Fibroblast of skin of abdomen (primary cell): ENCODE measurements around the gene DSCAM.
"Not testable (repeated sequence)": the region's sequence is repeated elsewhere in the genome, so short reads cannot be mapped to it uniquely, and the experiment has no call there.

Experiments
- DNase-seq: peaks from one replicate; pipeline ENCODE4 v3.0.0-alpha.2; 2013

Gene DSCAM

DNA sequence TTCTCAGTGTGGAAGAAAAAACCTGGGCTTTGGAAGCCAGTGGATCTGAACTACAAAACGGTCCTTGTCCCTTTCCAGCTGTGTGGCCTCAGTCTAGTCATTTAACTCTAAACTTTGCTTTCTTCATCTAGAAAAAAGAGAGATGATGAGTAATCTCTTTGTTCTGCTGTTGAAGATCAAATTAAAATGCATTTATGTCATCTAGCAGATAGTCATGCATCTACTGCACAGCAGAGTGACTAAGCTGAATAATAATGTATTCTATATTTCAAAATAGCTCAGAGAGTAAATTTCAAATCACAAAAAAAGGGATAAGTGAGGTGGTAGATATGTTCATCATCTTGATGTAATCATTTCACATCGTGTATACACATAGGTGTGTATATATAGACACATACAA is 473.2 kb downstream of the DSCAM start:
- DNase-seq = peak; percentile 6

GRCh38 chr21:40372506-40372905 is 474.5 kb downstream of the DSCAM start:
- DNase-seq = no peak

GRCh38 chr21:40371329-40371728 is 475.6 kb downstream of the DSCAM start:
- no peak for DNase-seq

DNA sequence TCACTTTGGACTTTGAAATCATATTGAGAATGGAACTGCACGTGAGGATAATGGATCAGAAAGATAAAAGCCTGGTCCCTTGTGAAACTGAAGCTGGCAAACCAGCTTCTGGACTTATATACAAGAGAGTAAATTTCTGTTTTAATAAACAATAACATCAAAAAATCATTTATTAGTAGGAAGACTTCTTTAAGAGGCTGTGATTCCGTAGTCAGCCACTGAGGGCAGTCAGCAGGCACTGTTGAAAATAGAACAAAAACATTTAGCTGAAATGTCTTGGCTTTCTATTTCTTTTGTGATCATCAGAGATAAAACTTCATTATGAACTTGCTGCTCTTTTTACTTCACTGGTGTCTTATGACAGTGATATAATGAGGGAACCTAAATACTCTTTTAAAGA is 490.3 kb downstream of the DSCAM start:
- DNase-seq = no peak

DNA sequence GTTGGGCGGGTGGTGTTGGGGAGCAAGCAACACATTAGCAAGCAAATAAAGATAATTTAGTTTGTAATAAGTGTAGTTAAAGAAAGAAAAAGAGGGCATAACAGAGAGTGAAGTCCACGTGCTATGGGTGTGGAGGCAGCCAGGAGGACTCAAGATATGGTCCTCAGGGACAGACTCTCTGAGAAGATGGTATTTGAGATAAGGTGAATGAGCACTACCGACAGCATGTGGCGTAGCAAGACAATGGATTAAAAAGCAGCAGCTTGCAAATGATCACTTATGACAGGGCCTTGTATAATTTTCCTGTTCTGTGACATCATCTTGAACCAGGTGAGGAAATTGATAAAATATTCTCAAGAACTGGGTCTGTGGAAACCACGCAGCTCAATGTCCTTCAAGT is 491.9 kb downstream of the DSCAM start:
- DNase-seq = no peak

GRCh38 chr21:40351006-40351405 is 496.0 kb downstream of the DSCAM start:
- no peak for DNase-seq

- no peak for DNase-seq
Observed at GRCh38 chr21:40349591-40349990, 497.4 kb downstream of the DSCAM start.

DNA sequence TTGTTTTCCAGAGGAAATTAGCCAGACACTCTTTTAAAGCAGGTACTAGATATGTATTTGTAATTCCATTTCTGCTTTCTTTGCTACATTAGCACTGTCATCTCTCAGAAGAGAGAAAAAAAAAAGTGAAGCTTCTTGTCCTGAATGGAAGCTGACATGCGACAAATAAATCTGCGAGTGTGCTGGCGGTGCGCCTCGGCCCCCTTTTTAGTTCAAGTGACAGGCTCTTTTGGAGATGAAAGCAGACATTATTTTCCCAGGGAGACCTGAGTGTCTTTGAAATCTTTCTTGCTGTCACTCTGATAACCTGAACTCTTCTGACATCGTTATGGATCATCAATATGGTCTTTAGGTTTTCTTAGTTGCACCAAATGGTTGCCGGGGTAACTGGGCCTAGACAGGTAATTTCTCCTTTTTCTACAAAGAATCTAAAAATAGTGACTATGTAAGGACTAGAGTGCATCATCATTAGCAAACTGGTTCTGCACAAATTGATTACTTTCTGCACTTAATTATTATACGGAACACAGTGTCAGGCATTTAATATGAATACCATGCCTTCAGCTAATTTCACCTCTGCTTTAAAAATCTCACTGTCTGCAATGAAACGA is 501.1 kb downstream of the DSCAM start:
- no peak for DNase-seq

GRCh38 chr21:40340357-40340756 is 506.6 kb downstream of the DSCAM start:
- no peak for DNase-seq

DNA sequence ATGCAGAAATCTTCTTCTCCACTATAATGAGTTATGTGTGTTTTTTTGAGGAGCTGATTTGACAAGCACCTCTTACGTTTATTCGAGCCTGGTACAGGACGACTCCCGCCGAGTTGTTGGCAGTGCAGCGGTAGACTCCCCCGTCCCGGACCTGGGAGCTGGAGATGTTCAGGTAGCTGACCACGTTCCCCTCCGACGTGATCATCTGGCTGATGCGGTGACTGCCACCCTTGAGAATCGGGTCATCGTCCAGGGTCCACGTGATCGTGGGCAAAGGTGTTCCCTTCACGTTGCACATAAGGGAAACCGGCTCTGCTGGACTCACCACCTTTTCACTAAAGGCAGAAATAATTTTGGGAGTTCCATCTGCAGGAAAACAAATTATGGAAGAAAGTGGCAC is 507.9 kb downstream of the DSCAM start:
- no peak for DNase-seq

DNA sequence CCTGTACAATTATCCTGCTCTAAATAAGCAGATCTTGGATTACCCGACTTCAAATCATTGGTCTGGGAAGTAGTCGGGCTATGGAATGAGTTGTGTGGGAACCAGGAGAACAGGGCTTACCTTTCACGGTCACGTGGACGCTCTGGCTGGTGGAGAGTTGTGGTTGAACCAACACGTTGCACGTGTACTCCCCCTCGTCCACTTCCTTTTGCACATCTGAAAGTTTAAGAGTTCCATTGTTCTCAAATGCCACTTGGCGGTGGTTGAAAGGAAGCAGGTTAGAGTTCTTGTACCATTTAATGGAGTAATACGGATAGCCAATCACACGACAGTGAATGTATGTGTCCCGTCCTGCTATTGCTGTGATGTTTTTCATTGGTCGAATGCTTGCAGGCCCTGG is 509.0 kb downstream of the DSCAM start:
- DNase-seq = no peak

- no peak for DNase-seq
Observed at GRCh38 chr21:40335704-40336103, 511.3 kb downstream of the DSCAM start.

GRCh38 chr21:40334159-40334558 is 512.8 kb downstream of the DSCAM start:
- DNase-seq = no peak

- DNase-seq = no peak
Observed at GRCh38 chr21:40333731-40334130, 513.2 kb downstream of the DSCAM start.

DNA sequence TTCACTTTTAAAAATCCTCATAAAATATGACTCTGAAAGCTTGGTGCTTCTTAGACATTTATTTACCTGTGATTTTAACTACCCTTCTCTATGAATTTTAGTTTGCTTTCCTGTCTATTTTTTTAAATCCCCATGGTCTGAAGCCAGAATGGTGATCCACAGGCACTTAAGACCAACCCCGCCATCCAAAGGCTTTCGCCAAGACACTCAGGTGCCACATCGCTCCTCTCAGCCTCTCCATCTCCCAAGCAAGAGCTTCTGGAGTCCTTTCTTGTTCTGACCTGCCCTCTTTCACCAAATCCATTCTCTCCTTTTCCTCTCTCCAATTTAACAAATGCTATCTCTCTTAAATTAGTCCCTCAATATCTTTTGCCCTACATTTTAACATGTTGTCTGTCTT is 515.2 kb downstream of the DSCAM start:
- no peak for DNase-seq

DNA sequence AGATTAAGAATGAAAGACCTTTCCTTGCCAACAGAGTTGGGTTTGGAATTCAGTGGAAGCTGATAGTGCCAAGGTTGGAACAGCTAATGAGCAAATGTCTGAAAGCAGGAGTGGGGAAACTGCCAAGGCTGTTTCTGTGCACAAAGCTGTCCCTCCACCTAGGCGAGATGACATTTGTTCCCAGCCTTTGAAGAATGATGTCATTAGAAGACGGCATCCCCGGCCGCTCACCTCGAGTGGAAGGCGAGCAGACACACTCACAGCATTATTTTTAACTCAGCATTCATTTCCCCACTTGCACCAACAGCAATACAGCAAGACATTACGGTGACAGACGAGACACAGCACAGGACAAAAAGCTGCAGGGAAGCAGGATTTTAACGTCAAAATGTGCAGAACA is 515.8 kb downstream of the DSCAM start:
- no peak for DNase-seq

DNA sequence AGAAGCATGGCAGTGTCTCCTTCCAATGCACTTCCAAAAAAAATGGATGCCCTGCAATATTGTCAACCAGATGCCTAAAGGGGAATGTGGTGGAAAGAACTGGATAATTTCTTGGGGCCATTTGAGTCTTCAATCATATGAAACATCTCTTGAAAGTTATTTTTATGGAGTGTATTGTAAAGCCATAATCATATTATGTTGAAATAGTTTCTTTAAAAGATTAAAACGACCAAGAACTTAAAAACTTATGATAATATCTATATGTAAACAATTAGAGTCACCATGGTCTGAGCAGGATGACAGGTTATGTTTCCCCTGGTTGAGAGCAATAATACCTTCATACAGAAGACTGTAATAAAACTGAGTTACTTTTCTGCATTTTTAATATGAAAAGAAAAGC is 522.6 kb downstream of the DSCAM start:
- no peak for DNase-seq

- DNase-seq = not testable (repeated sequence)
Observed at GRCh38 chr21:40320718-40321117, 526.2 kb downstream of the DSCAM start.

GRCh38 chr21:40318371-40318770 is 528.6 kb downstream of the DSCAM start:
- DNase-seq = no peak

GRCh38 chr21:40316104-40316503 is 530.9 kb downstream of the DSCAM start:
- DNase-seq = no peak

DNA sequence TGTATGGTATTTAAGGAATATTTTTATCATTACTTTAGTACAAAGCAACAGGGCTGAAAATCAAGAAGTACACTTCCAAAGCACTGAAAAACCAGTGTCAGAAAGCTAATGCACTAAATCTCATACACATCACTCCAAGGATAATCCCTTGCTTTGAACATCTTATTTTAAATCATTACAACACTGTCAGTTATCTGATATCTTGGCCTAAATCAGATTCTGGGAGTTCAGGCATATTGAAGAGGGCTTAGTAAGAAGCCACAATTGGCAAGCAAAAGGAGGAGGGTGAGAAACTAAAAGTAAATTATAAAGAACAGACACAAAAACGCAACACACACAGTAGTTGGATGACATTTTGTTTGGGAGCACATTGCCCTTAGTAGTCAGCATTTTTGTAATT is 531.3 kb downstream of the DSCAM start:
- no peak for DNase-seq

GRCh38 chr21:40313260-40313659 is 533.7 kb downstream of the DSCAM start:
- DNase-seq = no peak

GRCh38 chr21:40300300-40300699 is 546.7 kb downstream of the DSCAM start:
- no peak for DNase-seq

- DNase-seq = no peak
Observed at GRCh38 chr21:40299451-40299850, 547.5 kb downstream of the DSCAM start.

- no peak for DNase-seq
Observed at GRCh38 chr21:40294345-40294744, 552.6 kb downstream of the DSCAM start.
